HG03175 (cell line): ENCODE results near the gene ELMO3.

Experiments used
- ATAC-seq: cut with Tn5 transposase; IDR thresholded peaks from one replicate; pipeline ENCODE4 v1.9.1; 2021; ENCODE audit warnings: mild to moderate bottlenecking, moderate library complexity; ENCODE audit not compliant: unreplicated experiment

The ELMO3 gene

GRCh38 chr16:67237396-67238277 lies 38.7 kb downstream of the ELMO3 start:
- ATAC-seq, result no peak

- ATAC-seq, result no peak
Measured at GRCh38 chr16:67238278-67238575, 39.3 kb downstream of the ELMO3 start.

GRCh38 chr16:67238806-67239470 lies 40.0 kb downstream of the ELMO3 start:
- ATAC-seq, result no peak

- no peak for ATAC-seq
Measured at GRCh38 chr16:67240506-67240905, 41.6 kb downstream of the ELMO3 start.

- ATAC-seq, result no peak
Measured at GRCh38 chr16:67241008-67241900, 42.3 kb downstream of the ELMO3 start.

- ATAC-seq, result no peak
Measured at GRCh38 chr16:67242138-67242730, 43.3 kb downstream of the ELMO3 start.

- ATAC-seq, result no peak
Measured at GRCh38 chr16:67243481-67243880, 44.5 kb downstream of the ELMO3 start.

GRCh38 chr16:67244387-67245185 lies 45.7 kb downstream of the ELMO3 start:
- ATAC-seq, result peak; percentile 58

GRCh38 chr16:67245186-67245585 lies 46.3 kb downstream of the ELMO3 start:
- ATAC-seq, result no peak

- ATAC-seq, result no peak
Measured at GRCh38 chr16:67245674-67246080, 46.7 kb downstream of the ELMO3 start.

- peak; percentile 20 for ATAC-seq
Measured at GRCh38 chr16:67246081-67246755, 47.3 kb downstream of the ELMO3 start.

- ATAC-seq, result peak; percentile 6
Measured at GRCh38 chr16:67246756-67247191, 47.8 kb downstream of the ELMO3 start.

GRCh38 chr16:67247192-67248072 lies 48.5 kb downstream of the ELMO3 start, which contains the start of gene FHOD1:
Gene FHOD1 (minus strand): TSS chr16:67247481. CDS start chr16:67247410, 71 bp downstream.
- peak; percentile 55 for ATAC-seq

GRCh38 chr16:67248073-67248400 lies 49.1 kb downstream of the ELMO3 start:
- no peak for ATAC-seq

GRCh38 chr16:67248401-67249177 lies 49.7 kb downstream of the ELMO3 start, which contains the start of gene SLC9A5:
Gene SLC9A5 (plus strand): TSS chr16:67248979. CDS start chr16:67249015, 36 bp downstream.
- ATAC-seq, result no peak

- ATAC-seq, result no peak
Measured at GRCh38 chr16:67249178-67250044, 50.5 kb downstream of the ELMO3 start.

- ATAC-seq, result no peak
Measured at GRCh38 chr16:67250045-67250327, 51.1 kb downstream of the ELMO3 start.
